Neural progenitor cell (in vitro differentiated cells): ENCODE data around the gene LRRC34. TPM values are rescaled to one million over a fixed set of nuclear protein-coding genes. Genes with fewer than 3 reads are reported as not detected.
A peak's percentile ranks its signal among the peaks of the same experiment; 100 is the strongest.

Experiments used
- DNase-seq: peaks from one replicate; pipeline ENCODE4 v3.0.0-alpha.2; 2016; ENCODE audit warnings: low spot score
- H2AFZ ChIP-seq: fragments of 200-600 bp; sonication (generic); replicated peaks from 2 replicates; pipeline ENCODE4 v1.6.1; 2016; ENCODE audit warnings: antibody characterized with exemption
- H3F3A ChIP-seq: fragments of 200-600 bp; sonication (generic); 2 replicates; pipeline ENCODE4 v1.6.1; 2016; ENCODE audit warnings: antibody characterized with exemption, low read depth
- H3K27ac ChIP-seq: fragments of 200-600 bp; sonication (generic); 2 replicates; pipeline ENCODE4 v1.5.1; 2016; ENCODE audit warnings: mild to moderate bottlenecking
- H3K27me3 ChIP-seq: fragments of 200-600 bp; sonication (generic); 2 replicates; pipeline ENCODE4 v1.6.1; 2016; ENCODE audit warnings: mild to moderate bottlenecking, moderate library complexity
- H3K36me3 ChIP-seq: fragments of 200-600 bp; sonication (generic); 2 replicates; pipeline ENCODE4 v1.5.1; 2016
- H3K4me1 ChIP-seq: fragments of 200-600 bp; sonication (generic); 2 replicates; pipeline ENCODE4 v1.6.1; 2016; ENCODE audit warnings: mixed run types
- H3K4me2 ChIP-seq: fragments of 200-600 bp; sonication (generic); 2 replicates; pipeline ENCODE4 v1.6.1; 2016
- H3K4me3 ChIP-seq: fragments of 200-600 bp; sonication (generic); 2 replicates; pipeline ENCODE4 v1.5.1; 2016
- H3K79me2 ChIP-seq: fragments of 200-600 bp; sonication (generic); 2 replicates; pipeline ENCODE4 v1.6.1; 2016; ENCODE audit warnings: low read depth
- H3K9ac ChIP-seq: fragments of 200-600 bp; sonication (generic); 2 replicates; pipeline ENCODE4 v1.6.1; 2016
- H3K9me3 ChIP-seq: fragments of 200-600 bp; sonication (generic); 2 replicates; pipeline ENCODE4 v1.5.1; 2016; ENCODE audit warnings: low read depth
- H4K20me1 ChIP-seq: fragments of 200-600 bp; sonication (generic); 2 replicates; pipeline ENCODE4 v1.6.1; 2016; ENCODE audit warnings: low read depth
- H3K27ac Mint-ChIP-seq: 3 replicates; pipeline ENCODE4 v1.8.0; 2021; ENCODE audit warnings: mixed read lengths
- H3K27me3 Mint-ChIP-seq: 2 replicates; pipeline ENCODE4 v1.8.0; 2022; ENCODE audit warnings: low read depth, mild to moderate bottlenecking, inconsistent platforms, moderate library complexity, mixed read lengths; ENCODE audit not compliant: insufficient read depth
- H3K36me3 Mint-ChIP-seq: 3 replicates; pipeline ENCODE4 v1.8.0; 2021; ENCODE audit warnings: mixed read lengths
- H3K4me1 Mint-ChIP-seq: 3 replicates; pipeline ENCODE4 v1.8.0; 2021; ENCODE audit warnings: mixed read lengths
- H3K4me3 Mint-ChIP-seq: 3 replicates; pipeline ENCODE4 v1.8.0; 2021; ENCODE audit warnings: mild to moderate bottlenecking, moderate library complexity, mixed read lengths
- H3K9me3 Mint-ChIP-seq: 3 replicates; pipeline ENCODE4 v1.8.0; 2020; ENCODE audit warnings: mixed read lengths
- CTCF ChIP-seq: fragments of 200-600 bp; sonication (generic); IDR thresholded peaks from 2 replicates; pipeline ENCODE4 v1.5.1; 2017; ENCODE audit warnings: antibody characterized with exemption, mild to moderate bottlenecking
- EZH2 ChIP-seq: fragments of 200-600 bp; sonication (generic); IDR thresholded peaks from 2 replicates; pipeline ENCODE4 v1.6.1; 2017; ENCODE audit warnings: antibody characterized with exemption, mild to moderate bottlenecking, moderate library complexity
- EZH2phosphoT487 ChIP-seq: fragments of 200-600 bp; sonication (generic); IDR thresholded peaks from 2 replicates; pipeline ENCODE4 v1.6.1; 2017; ENCODE audit warnings: antibody characterized with exemption
- total RNA-seq: library from RNA; depleted of rRNA; stranded (reverse); fragments of >200 nt; gene quantifications from 2 replicates; pipeline ENCODE4 v1.2.3, GENCODE V29; 2015; ENCODE audit warnings: low replicate concordance

LRRC34 gene
- total RNA-seq, 1 donor from 2014 or later = 54.8 TPM

GRCh38 chr3:169822540-169822939, 9.8 kb upstream of the LRRC34 start:
- no peak for DNase-seq
- Histone ChIP-seq H3K4me1 (no peaks in the 10 kb centered on the region), H2AFZ (no peak overlapping the region), H3K4me3 (no peak overlapping the region), H4K20me1 (no peaks in the 10 kb centered on the region), H3K9ac (no peak overlapping the region), H3K4me2 (no peak overlapping the region), H3K27ac (no peak overlapping the region), H3K27me3 (no peaks in the 10 kb centered on the region), H3K79me2 (no peaks in the 10 kb centered on the region), H3K36me3 (no peaks in the 10 kb centered on the region), H3F3A (no peaks in the 10 kb centered on the region), H3K9me3 (no peaks in the 10 kb centered on the region)
- no peaks in the 10 kb centered on the region for H3K27me3 Mint-ChIP-seq
- no peak overlapping the region for H3K4me3 Mint-ChIP-seq
- TF ChIP-seq CTCF = no peak
- no peak for TF ChIP-seq EZH2phosphoT487
- no peak for TF ChIP-seq EZH2
- no peak overlapping the region for H3K27ac Mint-ChIP-seq
- no peaks in the 10 kb centered on the region for H3K9me3 Mint-ChIP-seq
- no peaks in the 10 kb centered on the region for H3K36me3 Mint-ChIP-seq
- H3K4me1 Mint-ChIP-seq = no peaks in the 10 kb centered on the region

GRCh38 chr3:169822091-169822490, 9.4 kb upstream of the LRRC34 start:
- Histone ChIP-seq H3F3A (no peaks in the 10 kb centered on the region), H3K36me3 (no peaks in the 10 kb centered on the region), H3K9ac (no peak overlapping the region), H3K4me3 (no peak overlapping the region), H4K20me1 (no peaks in the 10 kb centered on the region), H3K9me3 (no peaks in the 10 kb centered on the region), H3K27me3 (no peaks in the 10 kb centered on the region), H3K79me2 (no peaks in the 10 kb centered on the region), H3K4me2 (no peak overlapping the region), H2AFZ (no peak overlapping the region), H3K4me1 (no peaks in the 10 kb centered on the region), H3K27ac (no peak overlapping the region)
- no peaks in the 10 kb centered on the region for H3K36me3 Mint-ChIP-seq
- H3K4me3 Mint-ChIP-seq = no peak overlapping the region
- no peak overlapping the region for H3K27ac Mint-ChIP-seq
- H3K4me1 Mint-ChIP-seq = no peaks in the 10 kb centered on the region
- TF ChIP-seq EZH2phosphoT487 (no peak), CTCF (no peak), EZH2 (no peak)
- no peaks in the 10 kb centered on the region for H3K9me3 Mint-ChIP-seq
- no peak for DNase-seq
- H3K27me3 Mint-ChIP-seq = no peaks in the 10 kb centered on the region

DNA sequence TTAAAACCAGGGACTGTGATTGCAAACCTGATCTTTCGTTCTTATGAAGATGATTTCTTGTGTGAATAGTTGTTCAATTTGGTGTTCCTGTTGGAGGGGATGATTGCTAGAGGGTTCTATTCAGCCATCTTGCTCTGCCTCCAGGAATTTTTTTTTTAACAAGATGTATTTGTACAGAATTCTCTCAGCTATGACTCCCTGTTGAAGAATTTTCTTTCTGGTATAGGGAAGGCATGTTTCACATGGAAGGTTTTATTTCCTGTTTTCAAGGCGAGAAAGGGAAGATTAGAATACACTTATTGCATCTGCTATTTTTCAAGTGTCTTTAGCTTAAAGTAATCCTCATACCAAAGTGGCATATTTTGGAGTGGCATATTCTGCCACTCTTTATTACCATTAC, 5.6 kb upstream of the LRRC34 start:
- Histone ChIP-seq H3K4me3 (no peak overlapping the region), H2AFZ (peak overlapping the region; percentile 80), H3K27ac (no peak overlapping the region), H3K36me3 (no peaks in the 10 kb centered on the region), H3F3A (no peaks in the 10 kb centered on the region), H3K4me1 (no peaks in the 10 kb centered on the region), H3K79me2 (no peaks in the 10 kb centered on the region), H3K9me3 (no peaks in the 10 kb centered on the region), H4K20me1 (no peaks in the 10 kb centered on the region), H3K4me2 (no peak overlapping the region), H3K27me3 (no peaks in the 10 kb centered on the region), H3K9ac (no peak overlapping the region)
- no peak overlapping the region for H3K4me3 Mint-ChIP-seq
- H3K9me3 Mint-ChIP-seq = peaks cover 19% of the 10 kb centered on the region
- no peak overlapping the region for H3K27ac Mint-ChIP-seq
- peaks cover 1% of the 10 kb centered on the region for H3K4me1 Mint-ChIP-seq
- TF ChIP-seq CTCF = no peak
- TF ChIP-seq EZH2 = no peak
- no peak for TF ChIP-seq EZH2phosphoT487
- H3K36me3 Mint-ChIP-seq = no peaks in the 10 kb centered on the region
- DNase-seq = no peak
- H3K27me3 Mint-ChIP-seq = peaks cover 2% of the 10 kb centered on the region
